ENCODE results near the gene DNAJC5. TPM values are rescaled to one million over a fixed set of nuclear protein-coding genes. Genes with fewer than 3 reads are reported as not detected.

The DNAJC5 gene
- total RNA-seq, 1 donor from 2014 or later = 49.8 TPM

DNA sequence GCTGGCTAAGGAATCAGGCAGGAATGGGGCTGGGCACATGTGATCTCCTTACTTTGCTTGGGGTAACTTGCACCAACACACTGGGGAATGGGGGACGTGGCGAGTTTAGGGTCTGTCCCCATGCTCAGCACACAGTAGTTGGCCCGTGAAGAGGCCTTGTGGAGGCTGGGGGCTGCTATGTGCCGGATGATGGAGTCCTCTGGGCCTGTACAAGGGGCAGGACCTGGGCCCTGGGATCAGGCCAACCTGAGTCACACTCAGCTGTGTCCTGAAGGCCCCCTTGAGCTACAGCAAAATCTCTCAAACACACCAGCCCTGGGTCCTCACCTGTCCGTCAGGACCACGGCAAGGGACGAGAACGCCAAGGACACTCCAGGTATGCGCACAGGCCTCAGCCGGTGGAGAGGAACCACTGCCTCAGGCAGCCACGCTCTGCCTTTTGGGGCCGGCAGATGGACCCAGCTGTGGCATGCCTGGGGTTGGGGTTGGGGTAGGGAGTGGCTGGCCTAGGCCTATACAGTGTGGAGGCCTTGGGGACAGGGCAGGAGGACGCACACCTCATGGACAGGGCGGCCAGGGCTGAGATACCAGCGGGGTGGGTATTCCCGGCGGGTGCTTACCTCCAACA lies 50.2 kb downstream of the DNAJC5 start:
- ATAC-seq (no peak), DNase-seq (no peak)
- TF ChIP-seq, protein P1, sequence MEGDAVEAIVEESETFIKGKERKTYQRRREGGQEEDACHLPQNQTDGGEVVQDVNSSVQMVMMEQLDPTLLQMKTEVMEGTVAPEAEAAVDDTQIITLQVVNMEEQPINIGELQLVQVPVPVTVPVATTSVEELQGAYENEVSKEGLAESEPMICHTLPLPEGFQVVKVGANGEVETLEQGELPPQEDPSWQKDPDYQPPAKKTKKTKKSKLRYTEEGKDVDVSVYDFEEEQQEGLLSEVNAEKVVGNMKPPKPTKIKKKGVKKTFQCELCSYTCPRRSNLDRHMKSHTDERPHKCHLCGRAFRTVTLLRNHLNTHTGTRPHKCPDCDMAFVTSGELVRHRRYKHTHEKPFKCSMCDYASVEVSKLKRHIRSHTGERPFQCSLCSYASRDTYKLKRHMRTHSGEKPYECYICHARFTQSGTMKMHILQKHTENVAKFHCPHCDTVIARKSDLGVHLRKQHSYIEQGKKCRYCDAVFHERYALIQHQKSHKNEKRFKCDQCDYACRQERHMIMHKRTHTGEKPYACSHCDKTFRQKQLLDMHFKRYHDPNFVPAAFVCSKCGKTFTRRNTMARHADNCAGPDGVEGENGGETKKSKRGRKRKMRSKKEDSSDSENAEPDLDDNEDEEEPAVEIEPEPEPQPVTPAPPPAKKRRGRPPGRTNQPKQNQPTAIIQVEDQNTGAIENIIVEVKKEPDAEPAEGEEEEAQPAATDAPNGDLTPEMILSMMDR (IDR thresholded peaks at IDR 0.05) = no peak
- no peaks in the 10 kb centered on the region for H3K9me3 ChIP-seq
- H3K4me3 ChIP-seq = no peak overlapping the region
- H3K36me3 ChIP-seq = peaks cover 47% of the 10 kb centered on the region
- H3K27me3 ChIP-seq = no peaks in the 10 kb centered on the region
- intact Hi-C loops (cut with DNase I) = no loop called here
- H3K4me1 ChIP-seq = peaks cover 50% of the 10 kb centered on the region
- H3K27ac ChIP-seq = no peak overlapping the region

DNA sequence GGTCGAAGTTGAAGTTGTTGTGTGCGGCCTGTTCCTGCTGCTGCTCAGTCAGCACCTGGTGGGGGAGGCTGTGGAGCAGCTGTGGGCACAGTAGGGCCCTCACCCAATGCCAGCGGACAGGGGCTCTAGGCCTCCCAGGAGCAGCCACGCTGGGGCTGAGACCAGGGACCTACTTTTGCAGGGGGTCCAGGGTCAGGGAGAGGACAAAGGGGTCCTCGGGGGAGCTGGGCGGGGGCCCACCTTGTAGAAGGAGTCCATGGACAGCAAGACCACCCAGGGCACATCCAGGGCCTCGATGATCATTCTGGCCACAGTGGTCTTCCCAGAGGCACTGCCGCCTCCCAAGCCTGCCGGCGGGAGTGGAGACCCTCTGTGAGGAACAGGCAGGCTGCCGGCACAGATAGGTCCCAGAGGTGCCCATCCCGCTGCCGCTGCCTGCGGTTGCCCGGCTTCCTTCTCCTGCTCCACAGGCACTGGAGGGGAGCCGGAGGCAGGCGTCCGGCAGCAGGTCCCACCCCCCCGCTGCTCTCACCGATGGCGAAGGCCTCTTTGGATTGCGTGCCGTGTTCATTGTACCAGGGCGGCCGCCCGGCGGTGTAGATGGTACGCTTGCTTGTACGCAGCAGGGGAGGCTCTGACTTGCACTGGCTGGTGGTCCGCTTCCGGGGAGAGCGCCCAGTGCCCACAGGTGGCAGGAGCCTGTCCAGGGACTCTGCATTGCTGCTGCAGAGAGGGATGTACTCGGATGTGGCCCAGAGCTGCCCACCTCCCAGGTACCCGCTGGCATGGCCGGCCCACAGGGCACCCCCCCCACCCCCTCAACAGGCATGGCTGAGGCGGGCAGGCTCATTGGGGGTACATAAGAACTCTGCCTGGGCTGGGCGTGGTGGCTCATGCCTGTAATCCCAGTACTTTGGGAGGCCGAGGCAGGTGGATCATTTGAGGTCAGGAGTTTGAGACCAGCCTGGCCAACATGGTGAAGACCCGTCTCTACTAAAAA lies 51.3 kb downstream of the DNAJC5 start:
- Histone ChIP-seq H3K4me1 (peaks cover 57% of the 10 kb centered on the region), H3K27ac (no peak overlapping the region), H3K36me3 (peaks cover 37% of the 10 kb centered on the region), H3K9me3 (no peaks in the 10 kb centered on the region), H3K4me3 (no peak overlapping the region), H3K27me3 (no peaks in the 10 kb centered on the region)
- TF ChIP-seq, protein P1 (IDR thresholded peaks at IDR 0.05) = no peak
- no peak for DNase-seq
- ATAC-seq = no peak
- intact Hi-C loops (cut with DNase I) = no loop called here

DNA sequence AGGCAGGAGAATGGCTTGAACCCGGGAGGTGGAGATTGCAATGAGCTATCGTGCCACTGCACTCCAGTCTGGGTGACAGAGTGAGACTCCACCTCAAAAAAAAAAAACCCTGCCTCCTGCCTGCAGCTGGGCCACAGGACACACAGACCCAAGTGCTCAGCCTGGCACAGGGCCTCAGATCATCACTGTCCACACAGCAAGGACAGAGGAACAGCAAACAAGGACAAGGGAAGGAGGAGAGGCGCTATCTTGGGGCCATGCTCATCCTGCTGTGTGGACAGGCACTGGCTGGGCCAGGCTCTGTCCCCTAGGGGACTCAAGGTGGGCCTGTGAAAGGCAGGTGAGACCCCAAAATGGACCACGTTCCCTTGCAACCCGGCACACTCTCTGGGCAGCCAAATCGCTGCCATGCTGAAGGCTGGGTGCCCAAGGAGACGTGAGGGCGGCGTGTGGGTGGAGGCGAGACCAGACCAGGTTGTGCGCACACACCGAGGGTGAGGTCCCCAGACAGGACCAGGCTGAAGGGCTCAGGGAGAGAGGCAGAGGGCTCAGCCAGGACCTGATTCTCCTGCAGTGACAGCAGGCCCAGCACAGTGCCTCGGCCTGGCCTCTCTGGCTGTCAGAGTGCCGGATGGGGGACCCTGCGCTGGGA lies 52.2 kb downstream of the DNAJC5 start:
- Histone ChIP-seq H3K4me1 (peaks cover 63% of the 10 kb centered on the region), H3K9me3 (no peaks in the 10 kb centered on the region), H3K36me3 (peaks cover 37% of the 10 kb centered on the region), H3K4me3 (no peak overlapping the region), H3K27ac (peak overlapping the region; percentile 89), H3K27me3 (no peaks in the 10 kb centered on the region)
- ATAC-seq = no peak
- intact Hi-C loops (cut with DNase I) = no loop called here
- TF ChIP-seq, protein P1 (IDR thresholded peaks at IDR 0.05) = no peak
- DNase-seq = no peak

DNA sequence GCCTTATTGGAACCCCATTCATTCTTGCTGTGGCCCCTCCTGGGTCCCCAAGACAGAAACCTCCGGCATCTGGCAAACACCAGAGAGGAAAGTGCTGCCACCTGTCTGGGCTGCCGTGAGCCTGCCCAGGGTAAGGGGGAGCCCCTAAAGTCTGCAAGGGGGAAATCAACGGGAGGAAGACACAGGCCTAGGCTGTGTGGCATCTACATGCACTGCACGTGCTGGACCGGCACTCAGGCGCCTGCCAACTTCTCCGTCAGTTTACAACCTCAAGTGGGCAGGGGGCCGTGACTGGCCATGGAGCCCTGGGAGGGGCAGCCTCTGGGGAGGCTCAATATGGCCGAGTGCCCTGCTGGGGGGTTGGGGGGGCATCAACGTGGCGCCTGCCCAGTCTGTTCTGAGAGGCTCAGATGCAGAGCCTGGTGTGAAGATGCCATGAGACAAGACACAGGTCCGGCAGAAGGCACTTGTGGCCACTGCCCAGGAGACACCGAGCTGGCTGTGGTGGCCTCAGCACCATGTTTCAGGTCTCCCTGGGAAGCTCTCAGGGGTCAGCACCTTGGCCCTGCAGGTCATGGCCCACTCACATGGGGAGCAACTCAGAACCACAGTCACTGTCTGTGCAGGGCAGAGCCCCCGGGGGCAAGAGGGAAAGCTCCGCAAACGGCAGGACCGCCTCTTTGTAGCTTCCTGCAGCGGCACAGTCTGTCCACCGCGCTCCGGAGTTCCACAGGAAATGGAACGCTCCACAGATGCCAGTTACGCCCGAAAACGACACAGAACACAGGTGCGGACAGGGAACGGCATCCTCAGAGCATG lies 52.9 kb downstream of the DNAJC5 start:
- Histone ChIP-seq H3K36me3 (peaks cover 34% of the 10 kb centered on the region), H3K4me3 (peak overlapping the region; percentile 16), H3K9me3 (no peaks in the 10 kb centered on the region), H3K27ac (peak overlapping the region; percentile 89), H3K4me1 (peaks cover 64% of the 10 kb centered on the region), H3K27me3 (no peaks in the 10 kb centered on the region)
- intact Hi-C loops (cut with DNase I) = no loop called here
- ATAC-seq (no peak), DNase-seq (no peak)
- TF ChIP-seq, protein P1 (IDR thresholded peaks at IDR 0.05) = no peak

All from upper lobe of right lung (tissue), 1 donor.